Ovary (tissue), 9 donors: ENCODE results near the gene ITGB3BP. TPM values are rescaled to one million over a fixed set of nuclear protein-coding genes. Genes with fewer than 3 reads are reported as not detected.
"Not testable (repeated sequence)": the region's sequence is repeated elsewhere in the genome, so short reads cannot be mapped to it uniquely, and the experiment has no call there.

Source experiments
- DNase-seq, 5 donors: peaks; one replicate each; pipeline ENCODE4 v3.0.0-alpha.2; 2019 to 2020
- H3K27ac ChIP-seq, 2 donors: fragments of 200-600 bp; one replicate each; pipeline versions ENCODE4 v1.5.1 to v1.8.0; 2019 to 2022
- H3K27me3 ChIP-seq: fragments of 200-600 bp; one replicate; pipeline ENCODE4 v1.8.0; 2022
- H3K36me3 ChIP-seq: fragments of 200-600 bp; sonication (generic); one replicate; pipeline ENCODE4 v1.5.1; 2019
- H3K4me1 ChIP-seq: one replicate; pipeline ENCODE4 v1.8.1; 2013; ENCODE audit warnings: mild to moderate bottlenecking, moderate library complexity; ENCODE audit not compliant: insufficient read depth
- H3K4me3 ChIP-seq: fragments of 200-600 bp; sonication (generic); one replicate; pipeline ENCODE4 v1.5.1; 2017
- H3K9me3 ChIP-seq, 2 donors: fragments of 200-600 bp in 1 of 2; sonication (generic) in 1 of 2; one replicate each; pipeline versions ENCODE4 v1.5.1 to v1.8.1; 2013 to 2019; ENCODE audit warnings: mild to moderate bottlenecking in 1 of 2, moderate library complexity in 1 of 2
- EP300 ChIP-seq: sonication (generic); formaldehyde crosslinking; IDR thresholded peaks from one replicate; pipeline ENCODE4 v1.6.1; 2017; ENCODE audit warnings: antibody characterized with exemption
- POLR2A ChIP-seq: fragments of 450-650 bp; IDR thresholded peaks from one replicate; pipeline ENCODE4 v1.6.1; 2017; ENCODE audit warnings: antibody characterized with exemption, mild to moderate bottlenecking, moderate library complexity
- WGBS, 3 donors: extraction: QIAGEN DNeasy Blood & Tissue Kit in 1 of 3; methylation state at CpG; one replicate each; pipeline versions ENCODE4 v1.1.5 to v1.1.7; 2013 to 2017; 5-methylcytosine and 5-hydroxymethylcytosine counted together
- intact Hi-C, 4 donors: fragments of 100-400 bp; cut with DNase I; formaldehyde crosslinking; loops; one replicate each; pipeline versions ENCODE4 v1.11.0 to v1.15.1; 2022 to 2023
- polyA plus RNA-seq, 2 donors: library from polyadenylated mRNA; stranded (reverse); fragments of 200-250 nt in 1 of 2; fragments of 350-450 nt in 1 of 2; fragmentation: Illumina TruSeq in 1 of 2; extraction: RNeasy Lipid Tissue Mini Kit (QIAGEN cat#74804) in 1 of 2; gene quantifications; one replicate each; pipeline ENCODE4 v1.2.3, GENCODE V29; 2013 to 2014
- total RNA-seq, 7 donors: library from RNA; depleted of rRNA in 2 of 7; stranded (reverse); fragments of >200 nt in 2 of 7; fragmentation: NEBNext Ultra II Directional in 3 of 7; extraction: Animal tissue kit (Norgen Biotek cat#: 25700) in 3 of 7; gene quantifications; one replicate each; pipeline versions ENCODE4 v1.1.0 to v1.2.4, GENCODE V29; 2016 to 2023
- TF ChIP-seq, protein P1 (sequence below), 3 donors: fragments of 450-650 bp in 2 of 3; fragments of 200-600 bp in 1 of 3; IDR thresholded peaks; one replicate each; pipeline versions ENCODE4 v1.5.1 to v1.8.0; 2016 to 2022; ENCODE audit warnings: antibody characterized with exemption in 3 of 3, mild to moderate bottlenecking in 1 of 3
- donor health status: DM: no; HTN: no; CAD: no; lungs with moderate emphysema.
- donor health status: DM: no; HTN: no; CAD: no.
- donor health status: Bipolar disorder and iron deficiency.
- donor health status: DM: yes; HTN: yes; CAD: no.
- donor health status: DM: no; HTN: no; CAD: no.
- donor health status: DM: yes; HTN: yes; CAD: no.

The ITGB3BP gene
- total and polyA plus RNA-seq, 9 donors: 10.7 to 32.1 (median 22.3) TPM

DNA sequence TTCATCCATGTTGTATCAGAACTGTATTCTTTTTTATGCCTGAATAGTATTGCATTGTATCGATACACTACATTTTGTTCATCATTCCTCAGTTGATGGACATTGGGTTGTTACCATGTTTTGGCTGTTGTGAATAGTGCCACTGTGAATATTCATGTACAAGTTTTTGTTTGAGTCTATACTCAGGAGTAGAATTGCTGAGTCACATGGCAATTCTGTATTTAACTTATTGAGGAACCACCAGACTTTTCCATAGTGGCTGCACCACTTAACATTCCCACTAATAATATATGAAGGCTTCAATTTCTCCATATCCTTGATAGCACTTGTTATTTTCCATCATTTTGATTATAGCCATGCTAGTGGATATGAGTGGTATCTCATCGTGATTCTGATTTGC, 99.4 kb downstream of the ITGB3BP start:
- intact Hi-C loops: no loop called here
- Histone ChIP-seq H3K4me3 (no peak overlapping the region), H3K4me1 (no peaks in the 10 kb centered on the region), H3K27me3 (no peaks in the 10 kb centered on the region), H3K36me3 (no peaks in the 10 kb centered on the region), H3K9me3 (no peaks in the 10 kb centered on the region), H3K27ac (no peak overlapping the region)
- no peak for TF ChIP-seq POLR2A
- TF ChIP-seq EP300: no peak
- TF ChIP-seq, protein P1, sequence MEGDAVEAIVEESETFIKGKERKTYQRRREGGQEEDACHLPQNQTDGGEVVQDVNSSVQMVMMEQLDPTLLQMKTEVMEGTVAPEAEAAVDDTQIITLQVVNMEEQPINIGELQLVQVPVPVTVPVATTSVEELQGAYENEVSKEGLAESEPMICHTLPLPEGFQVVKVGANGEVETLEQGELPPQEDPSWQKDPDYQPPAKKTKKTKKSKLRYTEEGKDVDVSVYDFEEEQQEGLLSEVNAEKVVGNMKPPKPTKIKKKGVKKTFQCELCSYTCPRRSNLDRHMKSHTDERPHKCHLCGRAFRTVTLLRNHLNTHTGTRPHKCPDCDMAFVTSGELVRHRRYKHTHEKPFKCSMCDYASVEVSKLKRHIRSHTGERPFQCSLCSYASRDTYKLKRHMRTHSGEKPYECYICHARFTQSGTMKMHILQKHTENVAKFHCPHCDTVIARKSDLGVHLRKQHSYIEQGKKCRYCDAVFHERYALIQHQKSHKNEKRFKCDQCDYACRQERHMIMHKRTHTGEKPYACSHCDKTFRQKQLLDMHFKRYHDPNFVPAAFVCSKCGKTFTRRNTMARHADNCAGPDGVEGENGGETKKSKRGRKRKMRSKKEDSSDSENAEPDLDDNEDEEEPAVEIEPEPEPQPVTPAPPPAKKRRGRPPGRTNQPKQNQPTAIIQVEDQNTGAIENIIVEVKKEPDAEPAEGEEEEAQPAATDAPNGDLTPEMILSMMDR (IDR thresholded peaks at IDR 0.05): no peak
- WGBS, 3 donors: 97 to 98% (median 98%) methylated on average over 2 of the region's 2 CpGs
- no peak for DNase-seq

DNA sequence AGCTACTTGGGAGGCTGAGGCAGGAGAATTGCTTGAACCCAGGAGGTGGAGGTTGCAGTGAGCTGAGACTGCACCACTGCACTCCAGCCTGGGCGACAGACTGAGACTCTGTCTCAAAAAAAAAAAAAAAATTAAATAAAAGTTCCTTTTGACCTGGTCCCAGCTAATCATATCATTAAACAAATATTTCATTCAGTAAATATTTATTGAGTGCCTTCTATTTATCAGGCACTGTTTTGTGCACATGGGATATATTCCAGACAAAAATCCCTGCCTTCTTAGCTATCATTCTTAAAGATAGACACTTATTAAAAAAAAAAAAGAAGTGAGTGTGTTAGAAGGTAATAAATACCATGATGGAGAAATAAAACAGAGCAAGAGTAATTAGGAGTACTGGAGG, 102.3 kb downstream of the ITGB3BP start:
- DNase-seq, H3K4me1 ChIP-seq, H3K9me3 ChIP-seq, H3K27me3 ChIP-seq, intact Hi-C loops, H3K4me3 ChIP-seq, H3K36me3 ChIP-seq, H3K27ac ChIP-seq: not testable (repeated sequence)
- WGBS, 3 donors: 63 to 85% (median 78%) methylated on average over 1 of the region's 1 CpG

DNA sequence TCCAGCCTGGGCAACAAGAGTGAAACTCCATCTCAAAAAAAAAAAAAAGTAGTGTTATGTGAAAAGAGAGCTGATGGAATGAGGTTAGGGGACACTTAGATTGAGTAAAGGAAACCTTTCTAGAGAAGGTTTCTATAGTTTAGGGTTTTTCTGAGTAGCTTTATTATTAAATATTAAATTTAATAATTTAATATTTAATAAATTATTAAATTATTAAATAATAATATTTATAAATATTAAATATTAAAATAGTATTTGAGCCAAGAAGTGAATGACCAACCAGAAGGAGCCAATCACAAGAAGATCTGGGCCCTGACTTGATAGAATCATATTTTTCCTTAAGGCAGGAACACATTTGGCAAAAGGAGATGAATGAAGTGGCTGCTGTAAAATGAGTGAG, 104.9 kb downstream of the ITGB3BP start:
- H3K4me3 ChIP-seq: no peak overlapping the region
- intact Hi-C loops: no loop called here
- no peak for TF ChIP-seq EP300
- TF ChIP-seq, protein P1 (IDR thresholded peaks at IDR 0.05): no peak
- TF ChIP-seq POLR2A: no peak
- H3K27me3 ChIP-seq: no peaks in the 10 kb centered on the region
- no peak overlapping the region for H3K27ac ChIP-seq
- no peaks in the 10 kb centered on the region for H3K4me1 ChIP-seq
- H3K9me3 ChIP-seq: no peaks in the 10 kb centered on the region
- H3K36me3 ChIP-seq: no peaks in the 10 kb centered on the region
- DNase-seq: no peak

GRCh38 chr1:63414691-63415365, 108.2 kb downstream of the ITGB3BP start:
- Histone ChIP-seq H3K4me1 (peaks cover 4% of the 10 kb centered on the region), H3K27ac (no peak overlapping the region), H3K36me3 (no peaks in the 10 kb centered on the region), H3K4me3 (no peak overlapping the region), H3K9me3 (no peaks in the 10 kb centered on the region), H3K27me3 (no peaks in the 10 kb centered on the region)
- DNase-seq: no peak
- 92 to 98% (median 94%) methylated on average over 3 of the region's 3 CpGs for WGBS, 3 donors
- TF ChIP-seq POLR2A (no peak), EP300 (no peak)
- TF ChIP-seq, protein P1 (IDR thresholded peaks at IDR 0.05): no peak
- intact Hi-C loops: no loop called here

DNA sequence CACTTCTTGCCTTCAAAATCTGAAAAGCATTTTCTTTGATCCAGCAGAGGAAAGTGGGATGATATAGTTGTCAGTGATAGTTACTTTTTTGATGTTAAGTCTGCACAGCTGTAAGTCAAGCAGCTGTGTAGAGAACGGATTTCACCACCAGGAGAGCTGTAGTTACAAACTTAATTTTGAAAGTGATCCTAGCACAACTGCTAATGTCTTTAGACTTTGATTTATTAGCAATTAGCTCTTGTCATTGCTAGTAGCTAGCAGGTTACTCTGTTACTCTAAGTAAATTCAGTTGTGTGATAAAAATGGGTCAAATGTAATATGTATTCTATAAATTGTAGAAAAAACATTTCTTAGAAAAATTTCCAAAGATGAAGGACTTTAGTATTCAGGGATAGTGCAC, 109.6 kb downstream of the ITGB3BP start:
- no peak for DNase-seq
- Histone ChIP-seq H3K27me3 (no peaks in the 10 kb centered on the region), H3K4me3 (no peak overlapping the region), H3K36me3 (no peaks in the 10 kb centered on the region), H3K4me1 (peaks cover 4% of the 10 kb centered on the region), H3K27ac (no peak overlapping the region), H3K9me3 (no peaks in the 10 kb centered on the region)
- WGBS, 3 donors: 81 to 94% (median 85%) methylated on average over 1 of the region's 1 CpG
- TF ChIP-seq EP300: no peak
- intact Hi-C loops: no loop called here
